NCI-H187 treated with DMSO at 0.1 percent for 48 hours (cell line): ENCODE results near the gene TCP10L.
"Not testable (repeated sequence)": the region's sequence is repeated elsewhere in the genome, so short reads cannot be mapped to it uniquely, and the experiment has no call there.

Experiments
- DNase-seq: peaks from one replicate; lab custom pipeline; 2025; lab: John Stamatoyannopoulos, UW

TCP10L gene

DNA sequence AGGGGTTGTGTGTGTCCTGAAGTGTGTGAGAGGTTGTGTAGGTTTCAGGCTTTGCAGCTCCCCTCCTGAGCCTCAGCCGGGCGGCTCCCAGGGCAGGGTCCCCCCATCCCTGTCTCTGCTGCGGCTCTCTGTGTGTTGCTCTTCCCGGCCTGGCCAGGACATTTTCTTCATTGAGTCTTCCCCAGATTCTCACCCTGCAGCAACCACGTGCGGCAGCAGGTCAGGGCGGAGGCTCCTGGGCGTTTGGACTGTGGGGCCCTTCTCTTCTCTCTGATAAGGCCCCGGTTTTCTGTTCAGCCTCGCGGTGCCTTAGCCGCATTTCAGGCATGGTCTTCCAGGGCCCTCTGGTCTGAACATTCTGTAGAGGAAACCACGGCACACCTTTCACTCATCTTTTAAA, 1.8 kb upstream of the TCP10L start:
- no peak for DNase-seq

DNA sequence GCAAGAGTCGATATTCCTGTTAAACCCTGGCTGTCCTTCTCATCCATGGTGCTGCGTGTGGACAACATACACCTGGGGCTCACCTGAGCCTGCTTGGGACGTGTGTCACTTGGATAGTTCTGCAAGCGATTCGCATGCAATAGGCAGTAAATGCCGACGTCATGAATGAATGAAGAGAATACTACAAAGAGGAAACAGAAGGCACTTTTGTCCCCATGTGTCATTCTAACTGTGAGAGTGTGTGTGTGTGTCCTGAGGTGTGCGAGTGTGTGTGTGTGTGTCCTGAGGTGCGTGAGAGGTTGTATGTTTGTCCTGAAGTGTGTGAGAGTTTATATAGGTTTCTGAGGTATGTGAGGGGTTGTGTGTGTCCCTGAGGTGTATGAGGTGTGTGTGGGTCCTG, 647 bp upstream of the TCP10L start:
- DNase-seq: no peak

DNA sequence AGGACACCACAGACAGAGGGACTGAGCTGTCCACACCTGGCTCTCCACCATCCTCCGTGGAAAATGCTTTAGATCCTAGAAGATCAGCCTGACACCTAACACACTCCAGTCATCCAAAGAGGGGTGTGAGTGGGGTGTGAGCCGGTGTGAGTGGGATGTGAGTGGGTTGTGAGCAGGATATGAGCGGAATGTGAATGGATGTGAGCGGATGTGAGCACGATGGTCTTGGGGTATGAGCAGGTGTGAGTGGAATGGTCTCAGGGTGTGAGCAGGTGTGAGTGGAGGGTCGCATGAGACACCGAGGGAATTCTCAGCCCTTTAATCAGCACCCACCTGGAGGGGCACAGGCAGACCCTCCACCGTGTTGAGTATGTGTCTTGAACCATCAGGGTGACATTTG, 851 bp downstream of the TCP10L start:
- no peak for DNase-seq

DNA sequence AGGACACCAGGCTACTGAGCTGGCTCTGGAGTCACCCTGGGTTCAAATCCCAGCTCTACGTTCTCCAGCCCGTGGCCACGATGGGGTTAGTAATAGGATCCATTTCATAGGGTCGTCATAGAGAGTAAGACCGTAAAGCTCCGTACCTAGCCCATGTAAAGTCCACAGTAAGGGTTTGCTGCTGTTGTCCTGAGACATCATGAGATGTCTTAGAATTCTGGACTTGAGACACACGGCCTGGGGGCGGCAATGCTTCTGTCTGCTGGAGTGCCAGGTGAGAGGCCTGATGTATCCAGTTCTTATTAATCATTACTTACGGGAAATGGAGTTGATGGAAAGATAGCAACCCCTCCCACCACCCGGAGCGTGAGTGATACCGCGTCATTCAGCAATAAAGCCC, 3.6 kb downstream of the TCP10L start:
- no peak for DNase-seq

DNA sequence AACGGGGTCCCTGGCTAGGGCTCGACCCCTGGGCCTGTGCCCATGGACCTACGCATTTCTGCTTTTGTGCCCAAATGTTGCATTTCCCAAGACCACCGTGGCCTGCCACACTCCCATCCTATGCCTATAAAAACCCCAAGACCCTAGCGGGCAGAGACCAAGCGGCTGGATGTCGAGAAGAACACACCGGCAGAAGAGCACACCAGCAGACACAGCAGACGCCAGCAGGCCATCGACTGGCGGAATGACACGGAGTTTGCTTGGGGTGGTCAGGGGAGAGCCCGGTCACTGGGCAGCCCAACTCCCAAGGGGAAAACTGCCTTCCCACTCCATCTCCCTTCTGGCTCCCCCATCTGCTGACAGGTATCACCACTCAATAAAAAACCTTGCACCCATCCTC, 4.4 kb downstream of the TCP10L start:
- no peak for DNase-seq

DNA sequence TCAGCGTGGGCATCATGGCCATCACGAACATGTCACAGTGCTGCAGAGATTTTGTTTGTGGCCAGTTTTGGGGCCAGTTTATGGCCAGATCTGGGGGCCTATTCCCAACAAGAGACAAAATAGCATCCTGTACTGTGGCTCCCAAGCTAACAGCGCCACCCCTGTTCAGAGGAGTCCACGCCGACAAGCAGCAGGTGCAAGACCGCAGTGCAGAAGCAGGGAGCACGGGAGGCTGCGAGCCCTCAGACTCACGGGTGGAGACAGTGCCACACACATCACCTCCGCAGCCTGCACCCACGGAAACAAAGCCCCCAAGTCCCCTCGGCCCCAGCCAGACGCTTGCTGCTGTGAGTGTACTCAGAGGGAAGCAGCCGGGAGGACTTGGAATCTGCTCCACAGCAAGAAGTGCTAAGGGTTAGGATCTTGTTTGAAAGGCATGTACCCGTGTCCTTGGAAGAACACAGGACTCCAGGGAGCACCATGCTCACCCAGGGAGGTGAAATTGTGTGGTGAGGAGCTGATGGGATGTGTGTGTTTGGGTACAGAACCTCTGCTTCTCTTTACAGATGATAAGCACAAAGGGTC, 7.1 kb downstream of the TCP10L start:
- DNase-seq: no peak

DNA sequence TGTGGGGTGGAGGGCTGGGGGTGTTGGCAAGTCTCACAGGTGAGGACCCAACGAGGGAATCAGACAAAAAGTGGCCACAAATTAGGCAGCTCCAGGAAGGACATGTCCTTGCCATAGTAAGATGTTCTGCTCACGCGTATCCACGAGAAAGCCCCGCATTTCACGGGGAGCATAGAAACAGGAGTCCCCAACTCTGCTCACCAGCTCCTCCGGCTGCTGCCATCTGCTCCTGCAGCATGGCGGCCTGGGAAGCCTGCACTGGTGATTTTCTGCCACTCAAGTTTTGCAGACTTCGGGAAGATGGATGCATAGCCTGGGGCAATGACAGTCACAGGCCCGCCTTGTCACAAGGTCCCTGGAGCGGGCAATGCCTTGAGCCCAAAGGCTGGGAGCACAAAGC, 9.3 kb downstream of the TCP10L start:
- no peak for DNase-seq

DNA sequence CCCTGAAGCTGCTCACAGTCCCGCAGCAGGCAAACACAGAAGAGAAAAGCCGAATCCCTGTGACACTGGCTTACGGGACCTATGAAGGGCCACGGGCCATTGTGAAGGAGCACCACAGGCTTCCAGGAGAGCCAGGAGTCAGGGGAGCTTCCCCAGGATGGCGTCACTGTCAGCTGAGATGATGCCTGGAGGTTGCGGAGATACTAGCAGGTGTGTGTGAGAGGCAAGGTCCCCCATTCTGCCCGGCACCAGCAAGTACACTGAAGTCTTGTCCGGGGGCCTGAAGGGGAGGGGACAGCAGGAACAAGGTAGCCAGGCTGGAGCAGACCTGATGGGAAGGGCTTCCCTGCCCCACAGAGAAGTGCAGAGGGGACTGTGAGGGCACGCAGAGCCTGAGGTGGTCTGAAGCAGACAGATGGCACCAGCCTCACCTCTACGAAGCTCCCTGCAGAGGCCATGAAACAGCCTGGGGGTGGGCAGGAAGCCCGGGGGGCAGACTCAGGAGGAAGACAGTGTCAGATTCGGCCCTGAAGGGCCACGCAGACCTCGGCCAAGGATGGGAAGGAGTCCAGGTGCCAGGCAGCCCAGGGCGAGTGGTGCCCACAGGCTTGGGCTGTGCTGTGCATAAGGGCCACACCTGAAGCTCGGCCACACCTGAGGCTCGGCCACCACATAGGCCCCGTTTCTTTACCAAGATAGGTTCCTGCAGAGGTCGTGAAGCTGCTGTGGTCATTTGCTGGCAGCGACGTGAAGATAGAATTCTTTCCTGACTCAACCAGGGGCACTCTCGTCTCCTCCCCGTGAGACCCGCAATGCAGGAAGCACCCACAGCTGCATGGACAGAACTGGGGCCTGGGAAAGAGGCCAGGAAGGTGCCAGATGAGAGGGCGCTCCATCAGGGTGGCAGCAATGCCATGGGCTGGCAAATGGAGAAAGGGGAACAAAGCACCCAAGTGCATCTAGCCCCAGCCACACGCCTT, 10.1 kb downstream of the TCP10L start:
- no peak for DNase-seq

DNA sequence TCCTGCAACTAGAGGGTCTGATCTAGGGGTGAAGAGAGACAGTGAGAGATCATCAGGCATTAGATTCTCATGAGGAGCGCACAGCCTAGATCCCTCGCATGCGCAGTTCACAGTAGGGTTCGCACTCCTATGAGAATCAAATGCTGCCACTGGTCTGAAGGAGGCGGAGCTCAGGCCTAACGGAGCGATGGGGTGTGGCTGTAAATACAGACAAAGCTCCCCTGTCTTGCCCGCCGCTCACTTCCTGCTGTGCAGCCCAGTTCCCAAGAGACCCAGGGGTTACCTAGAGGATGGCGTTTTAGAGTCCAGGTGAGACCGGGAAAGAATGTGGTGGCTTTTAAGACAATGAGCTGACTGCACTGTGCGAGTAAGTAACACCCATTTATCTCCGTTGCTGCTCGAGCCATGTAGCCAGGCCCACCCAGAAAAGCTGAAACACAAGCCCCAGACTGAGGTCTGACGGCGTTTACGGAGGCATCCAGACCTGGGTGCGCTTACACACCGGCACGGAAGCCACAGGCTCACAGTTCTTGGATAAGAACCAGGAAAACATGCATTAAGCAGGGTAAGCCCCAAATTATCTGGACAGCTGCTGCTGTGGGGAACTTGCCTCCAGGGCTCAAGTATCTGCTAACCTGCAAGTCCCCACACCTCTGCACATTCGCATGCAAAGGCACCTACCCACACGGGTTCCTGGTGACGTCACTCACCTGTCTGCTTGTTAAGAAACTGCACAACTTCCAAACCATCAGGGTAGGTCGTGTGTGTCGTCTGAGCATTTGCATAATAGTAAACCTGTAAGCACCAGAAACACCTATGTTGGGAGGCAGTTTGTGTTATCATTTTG, 12.5 kb downstream of the TCP10L start:
- no peak for DNase-seq

DNA sequence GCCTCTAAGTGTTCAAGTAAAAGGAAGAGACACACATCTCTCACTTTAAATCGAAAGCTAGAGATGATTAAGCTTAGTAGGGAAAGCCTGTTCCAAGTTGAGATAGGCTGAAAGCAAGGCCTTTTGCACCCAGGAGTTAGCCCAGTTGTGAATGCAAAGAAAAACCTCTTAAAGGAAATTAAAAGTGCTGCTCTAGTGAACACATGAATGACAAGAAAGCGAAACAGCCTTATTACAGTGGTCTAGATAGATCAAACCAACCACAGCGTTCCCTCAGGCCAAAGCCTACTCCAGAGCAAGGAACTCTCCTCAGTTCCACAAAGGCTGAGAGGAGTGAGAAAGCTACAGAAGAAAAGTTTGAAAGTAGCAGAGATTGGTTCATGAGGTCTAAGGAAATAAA, 14.9 kb downstream of the TCP10L start:
- DNase-seq: no peak

DNA sequence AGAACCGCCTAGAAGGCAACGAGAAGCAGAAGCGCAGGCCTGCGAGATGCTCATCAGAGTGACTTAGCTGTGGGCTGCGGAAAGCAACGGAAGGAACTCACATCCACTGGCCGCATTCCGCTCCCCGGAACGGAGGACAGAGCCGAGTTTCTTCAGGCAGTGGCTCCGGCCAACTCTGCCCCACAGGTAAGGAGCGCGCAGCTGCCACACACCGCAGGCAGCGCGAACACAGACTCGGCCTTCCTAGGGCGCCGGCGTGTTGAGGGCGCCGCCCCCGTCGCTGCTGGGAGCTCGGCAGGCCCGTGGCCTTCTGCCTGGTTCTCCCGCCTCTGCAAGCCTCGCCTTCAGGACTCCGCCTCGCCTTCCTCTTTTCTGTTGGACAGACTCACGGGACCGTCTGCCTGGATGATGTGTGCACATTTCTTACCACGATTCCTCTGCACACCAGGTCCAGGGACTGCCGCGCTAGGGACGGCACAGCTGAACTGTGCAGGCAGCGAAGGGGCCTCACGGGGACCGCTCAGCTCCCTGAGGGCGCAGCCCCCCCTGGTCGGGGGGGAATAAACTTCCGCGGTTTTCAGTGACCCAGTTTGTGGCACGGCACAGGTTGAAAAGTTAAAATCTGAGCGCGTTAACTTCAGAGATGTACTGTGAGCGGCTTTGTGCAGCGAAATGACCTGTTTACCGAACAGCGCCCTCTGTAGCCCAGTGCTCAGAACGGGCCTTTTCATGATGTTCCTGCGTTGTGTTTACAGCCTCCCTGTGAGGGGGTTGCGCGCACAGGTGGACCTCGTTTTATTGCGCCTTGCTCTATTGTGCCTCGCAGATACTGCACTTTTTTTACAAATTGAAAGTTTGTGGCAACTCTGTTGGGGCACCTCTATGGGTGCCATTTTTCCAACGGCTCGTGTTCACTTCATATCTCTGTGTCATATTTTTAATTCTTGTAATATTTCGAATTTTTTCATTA, 15.8 kb downstream of the TCP10L start:
- DNase-seq: no peak

DNA sequence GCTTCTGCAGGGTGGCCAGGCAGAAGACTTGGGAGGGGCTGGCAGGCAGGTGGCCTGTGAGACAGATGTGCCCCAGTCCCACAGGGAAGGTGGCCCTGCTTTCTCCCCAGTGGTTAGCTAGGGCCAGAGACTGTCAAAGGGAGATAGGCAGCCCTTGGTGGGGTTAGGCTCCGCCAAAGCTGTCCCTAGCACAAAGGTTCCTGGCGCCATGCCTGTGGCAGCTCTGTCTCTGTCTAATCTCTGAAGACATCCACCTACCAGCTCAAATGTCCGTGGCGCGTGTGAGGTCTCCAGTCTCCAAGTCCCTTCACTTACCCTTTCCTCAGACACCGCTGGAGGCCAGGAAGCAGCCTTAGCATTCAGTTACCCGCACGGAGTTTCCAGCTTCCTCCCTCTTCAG, 17.7 kb downstream of the TCP10L start:
- DNase-seq: no peak

DNA sequence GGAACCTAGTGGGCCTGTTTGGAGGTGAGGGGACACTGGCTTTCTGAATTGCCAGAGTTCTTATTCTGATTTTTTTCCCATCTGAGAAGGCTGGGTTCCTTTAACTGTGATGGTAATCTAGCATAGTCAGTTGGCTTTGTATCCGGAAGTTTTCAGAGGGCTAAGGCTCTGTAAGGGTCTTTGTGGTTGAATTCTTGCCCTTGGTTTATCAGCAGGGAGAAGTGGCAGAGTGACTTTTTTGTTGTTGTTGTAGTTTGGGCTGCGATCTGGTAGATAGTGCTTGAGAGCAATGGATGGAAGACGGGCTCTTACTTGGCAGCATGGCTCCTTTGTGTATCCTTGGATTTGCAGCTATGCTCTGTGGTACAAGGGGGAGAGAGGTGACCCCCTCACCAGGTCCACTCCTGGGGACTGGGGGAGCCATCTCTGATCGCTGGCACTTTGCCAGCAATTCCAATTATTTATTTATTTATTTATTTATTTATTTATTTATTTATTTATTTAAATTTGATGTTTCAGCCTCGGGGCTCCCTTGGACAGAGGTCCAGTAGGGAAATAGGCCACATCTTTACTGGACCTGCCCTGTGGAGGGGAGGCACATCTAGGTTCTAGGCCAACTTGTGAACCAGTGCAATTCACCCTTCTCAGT, 18.5 kb downstream of the TCP10L start:
- DNase-seq: no peak

DNA sequence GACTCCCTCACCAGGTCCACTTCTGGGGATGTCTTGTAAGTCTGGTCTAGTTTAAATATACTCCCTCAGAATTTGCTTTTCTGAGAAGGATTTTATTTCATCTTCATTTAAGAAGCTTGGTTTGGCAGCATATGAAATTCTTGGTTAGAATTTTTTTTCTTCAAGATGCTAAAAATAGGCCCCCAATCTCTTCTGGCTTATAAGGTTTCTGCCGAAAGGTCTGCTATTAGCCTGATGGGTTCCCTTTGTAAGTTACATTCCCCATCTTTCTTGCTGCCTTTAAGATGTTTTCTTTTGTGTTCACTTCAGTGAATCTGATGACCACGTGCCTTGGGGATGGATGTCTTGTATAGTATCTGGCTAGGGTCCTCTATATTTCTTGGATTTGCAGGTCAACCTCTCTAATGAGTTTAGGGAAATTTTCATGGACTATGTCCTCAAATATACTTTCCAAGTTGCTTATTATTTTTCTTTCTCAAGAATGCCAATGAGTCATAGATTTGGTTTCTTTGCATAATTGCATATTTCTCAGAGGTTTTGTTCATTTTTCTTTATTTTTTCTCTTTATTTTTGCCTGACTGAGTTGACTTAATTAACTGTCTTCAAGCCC, 19.4 kb downstream of the TCP10L start:
- DNase-seq: no peak

DNA sequence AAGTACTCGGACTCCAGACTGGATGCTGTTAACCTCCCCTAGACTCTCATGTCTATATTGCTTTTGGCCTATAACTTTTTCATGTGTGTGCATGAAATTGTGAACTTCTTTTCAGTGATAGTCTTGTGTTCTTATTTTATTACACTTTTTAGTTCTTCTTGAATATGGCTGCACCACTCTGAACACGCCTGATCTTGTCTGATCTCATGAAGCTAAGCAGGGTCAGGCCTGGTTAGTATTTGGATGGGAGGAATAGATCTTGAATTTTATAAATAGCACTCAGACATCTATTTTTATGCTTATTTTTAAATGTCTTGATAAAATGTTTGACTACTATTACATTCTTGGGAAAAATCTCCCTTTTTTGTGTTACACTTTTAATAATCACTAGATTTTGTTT, 22.4 kb downstream of the TCP10L start:
- DNase-seq: no peak

DNA sequence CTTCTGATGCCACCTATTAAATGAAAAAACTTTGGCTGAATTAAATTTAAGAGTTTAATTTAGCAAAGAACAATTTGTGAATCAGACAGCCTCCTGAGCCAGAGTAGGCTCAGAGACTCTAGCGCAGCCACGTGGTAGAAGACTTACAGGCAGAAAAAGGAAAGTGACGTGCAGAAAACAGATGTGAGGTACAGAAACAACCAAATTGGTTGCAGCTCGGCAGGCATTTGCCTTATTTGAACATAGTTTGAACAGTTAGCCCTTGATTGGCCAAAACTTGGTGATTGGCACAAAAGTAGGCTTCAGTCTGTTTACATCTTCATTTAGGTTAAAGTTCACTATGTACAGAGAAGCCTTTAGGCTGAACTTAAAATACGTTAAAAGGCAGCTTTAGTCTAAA, 22.9 kb downstream of the TCP10L start:
- DNase-seq: no peak

DNA sequence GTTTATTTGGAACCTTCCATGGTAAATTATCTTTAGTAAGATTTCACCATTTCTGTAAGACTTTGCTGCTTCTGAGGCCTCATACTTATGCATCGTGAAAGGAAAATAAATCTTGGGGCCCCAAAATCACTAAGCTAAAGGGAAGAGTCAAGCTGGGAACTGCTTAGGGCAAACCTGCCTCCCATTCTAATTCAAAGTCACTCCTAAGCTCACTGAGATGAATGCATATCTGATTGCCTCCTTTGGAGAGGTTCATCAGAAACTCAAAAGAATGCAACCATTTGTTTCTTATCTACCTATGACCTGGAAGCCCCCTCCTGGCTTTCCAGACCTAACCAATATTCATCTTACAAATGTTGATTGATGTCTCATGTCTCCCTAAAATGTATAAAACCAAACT, 23.8 kb downstream of the TCP10L start:
- DNase-seq: not testable (repeated sequence)

DNA sequence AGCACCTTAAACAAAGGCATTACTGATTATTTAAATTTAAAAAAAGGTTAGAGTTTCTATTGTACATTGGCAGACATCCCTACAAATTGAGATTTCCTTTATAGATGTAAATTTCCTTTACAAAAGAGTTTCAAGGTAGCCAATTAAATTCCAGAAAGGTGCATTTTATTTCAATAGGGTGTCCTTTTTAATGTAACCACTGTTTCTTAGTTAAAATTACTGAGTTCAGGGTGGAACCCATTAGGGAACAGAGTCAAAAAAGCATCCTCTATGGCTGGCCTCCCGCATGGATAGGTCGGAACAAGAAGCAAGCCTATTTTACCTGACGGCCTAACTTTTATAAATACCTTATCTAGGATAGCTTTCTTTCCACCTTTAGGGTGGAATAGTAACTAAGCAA, 24.4 kb downstream of the TCP10L start:
- no peak for DNase-seq

DNA sequence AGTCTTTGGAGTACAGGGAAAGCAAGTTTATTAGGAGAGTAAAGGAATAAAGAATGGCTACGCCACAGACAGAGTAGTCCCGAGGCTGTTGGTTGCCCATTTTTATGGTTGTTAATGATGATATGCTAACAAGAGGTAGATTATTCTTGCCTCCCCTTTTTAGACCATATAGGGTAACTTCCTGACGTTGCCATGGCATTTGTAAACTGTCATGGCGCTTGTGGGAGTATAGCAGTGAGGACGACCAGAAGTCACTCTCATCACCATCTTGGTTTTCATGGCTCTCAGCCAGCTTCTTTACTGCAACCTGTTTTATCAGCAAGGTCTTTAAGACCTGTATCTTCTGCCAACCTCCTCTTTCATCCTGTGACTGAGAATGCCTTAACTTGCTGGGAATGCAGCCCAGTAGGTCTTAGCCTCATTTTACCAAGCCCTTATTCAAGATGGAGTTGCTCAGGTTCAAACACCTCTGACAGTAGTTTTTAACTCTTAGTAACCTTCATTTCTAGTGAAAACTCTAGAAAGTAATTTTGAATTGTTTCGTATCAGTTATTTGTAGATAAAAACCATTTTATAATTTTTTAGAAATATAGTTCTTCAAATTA, 26.2 kb downstream of the TCP10L start:
- no peak for DNase-seq

DNA sequence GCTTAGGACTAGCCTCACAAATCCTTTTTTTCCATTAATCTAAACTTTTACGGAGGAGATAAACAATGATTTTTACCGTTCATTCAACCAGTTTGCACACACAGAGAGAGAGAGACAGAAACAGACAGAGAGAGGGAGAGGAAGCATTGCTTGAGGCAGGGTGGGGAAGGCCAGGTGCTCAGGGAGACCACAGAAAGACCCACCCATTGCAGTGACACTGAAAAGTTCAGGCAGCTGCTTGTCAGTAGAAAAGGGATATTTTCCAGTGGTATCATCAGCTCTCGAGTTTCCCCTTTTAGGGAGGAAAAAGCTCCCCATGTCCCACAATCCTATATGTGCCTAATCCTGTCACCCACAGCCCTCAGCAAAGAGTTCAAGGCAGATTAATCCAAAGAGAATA, 27.2 kb downstream of the TCP10L start:
- DNase-seq: no peak
